Stomach (tissue), 9 donors: Measurements from ENCODE around the gene TAS1R3. TPM values are rescaled to one million over a fixed set of nuclear protein-coding genes. Genes with fewer than 3 reads are reported as not detected.

ENCODE experiments used
- DNase-seq, 2 donors: peaks; one replicate each; pipeline versions ENCODE4 v3.0.0 to v3.0.0-alpha.2; 2013 to 2019
- H3K27ac ChIP-seq, 5 donors: fragments of 200-600 bp in 4 of 5; sonication (generic) in 4 of 5; one replicate each; pipeline ENCODE4 v1.5.1; 2013 to 2019; ENCODE audit warnings: mild to moderate bottlenecking in 1 of 5, moderate library complexity in 1 of 5
- H3K27me3 ChIP-seq, 3 donors: fragments of 200-600 bp; sonication (generic); one replicate each; pipeline ENCODE4 v1.5.1; 2017 to 2019; ENCODE audit warnings: mixed run types in 1 of 3
- H3K36me3 ChIP-seq, 4 donors: fragments of 200-600 bp; sonication (generic); 1 replicate in 3 of 4; 2 replicates in 1 of 4; pipeline ENCODE4 v1.5.1; 2016 to 2019
- H3K4me1 ChIP-seq, 4 donors: fragments of 200-600 bp; sonication (generic); one replicate each; pipeline ENCODE4 v1.5.1; 2016 to 2019
- H3K4me3 ChIP-seq, 4 donors: fragments of 200-600 bp; sonication (generic) in 3 of 4; one replicate each; pipeline ENCODE4 v1.5.1; 2016 to 2019; ENCODE audit warnings: mild to moderate bottlenecking in 1 of 4
- H3K9me3 ChIP-seq, 4 donors: fragments of 200-600 bp; sonication (generic); one replicate each; pipeline ENCODE4 v1.5.1; 2016 to 2019
- CTCF ChIP-seq, 7 experiments: fragments of 450-650 bp in 4 of 7; fragments of 200-600 bp in 3 of 7; sonication (generic) in 3 of 7; IDR thresholded peaks; one replicate each; pipeline ENCODE4 v1.5.1; 2016 to 2019; ENCODE audit warnings: antibody characterized with exemption in 7 of 7, control low read depth in 2 of 7, mild to moderate bottlenecking in 1 of 7
- EP300 ChIP-seq: sonication (generic); formaldehyde crosslinking; IDR thresholded peaks from one replicate; pipeline ENCODE4 v1.6.1; 2017; ENCODE audit warnings: antibody characterized with exemption
- POLR2A ChIP-seq, 4 donors: fragments of 450-650 bp; IDR thresholded peaks; one replicate each; pipeline ENCODE4 v1.6.1; 2016; ENCODE audit warnings: antibody characterized with exemption in 4 of 4, control low read depth in 2 of 4, mild to moderate bottlenecking in 1 of 4, moderate library complexity in 1 of 4
- POLR2AphosphoS5 ChIP-seq, 3 donors: sonication (generic); formaldehyde crosslinking; IDR thresholded peaks; one replicate each; pipeline ENCODE4 v1.6.1; 2016; ENCODE audit warnings: antibody characterized with exemption in 3 of 3
- WGBS, 5 donors: extraction: QIAGEN DNeasy Blood & Tissue Kit in 3 of 5; methylation state at CpG; one replicate each; pipeline versions ENCODE4 v1.1.5 to v1.1.7; 2013 to 2018; 5-methylcytosine and 5-hydroxymethylcytosine counted together
- intact Hi-C: fragments of 100-400 bp; cut with DNase I; formaldehyde crosslinking; loops from one replicate; pipeline ENCODE4 v1.15.1; 2023; ENCODE audit warnings: low total_unique reads
- polyA plus RNA-seq, 3 donors: library from polyadenylated mRNA; stranded (reverse); fragments of 200-250 nt; gene quantifications; one replicate each; pipeline ENCODE4 v1.2.3, GENCODE V29; 2013
- total RNA-seq, 5 donors: library from RNA; depleted of rRNA; stranded (reverse); fragments of >200 nt; gene quantifications; one replicate each; pipeline versions ENCODE4 v1.1.0 to v1.2.3, GENCODE V29; 2014 to 2016
- donor health status: healthy with polysubstance abuse.
- donor health status: Bipolar disorder and iron deficiency.
- donor health status: healthy.

The TAS1R3 gene
- total and polyA plus RNA-seq, 8 donors: 0.10 to 11.7 (median 0.37) TPM; not detected in 3

DNA sequence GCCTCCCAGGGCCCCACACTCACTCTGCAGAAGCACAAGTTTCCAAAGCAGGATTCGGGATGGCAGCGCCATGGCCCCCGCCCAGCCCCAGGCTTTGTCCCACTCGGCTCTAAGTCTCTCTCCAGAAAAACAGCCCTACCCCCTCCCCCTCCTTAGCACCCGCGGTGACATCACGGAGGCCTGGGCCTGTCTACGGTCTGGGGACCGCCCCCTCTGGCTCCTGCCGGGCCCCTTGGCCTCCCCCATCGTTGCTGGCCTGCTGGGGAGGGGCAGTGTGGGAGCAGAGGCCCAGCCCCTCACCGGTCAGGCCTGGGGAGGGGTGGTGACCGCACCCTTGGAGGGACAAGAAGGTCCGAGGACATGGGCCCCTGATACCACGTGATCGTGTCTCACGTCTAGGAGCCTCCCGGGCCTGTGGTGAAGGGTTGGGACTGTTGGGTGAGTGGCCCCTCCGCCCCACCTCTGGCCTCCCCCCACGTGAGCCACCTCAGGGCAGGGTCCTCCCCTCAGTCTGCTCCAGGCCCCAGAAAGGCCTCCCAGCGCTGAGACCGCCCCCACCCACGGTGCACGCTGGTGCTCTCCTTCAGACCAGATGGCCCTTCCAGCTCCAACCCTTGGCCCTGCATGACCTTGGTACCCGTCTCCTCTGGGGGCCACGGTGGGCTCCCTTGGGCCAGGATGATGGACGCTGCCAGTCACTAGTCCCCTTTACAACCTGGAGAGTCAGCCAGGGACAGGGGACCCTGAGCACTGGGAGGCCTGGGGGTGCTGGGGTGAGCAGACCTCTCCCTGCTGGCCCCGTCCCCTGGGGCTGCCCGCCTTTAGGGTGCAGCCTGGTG, 27.6 kb downstream of the TAS1R3 start, which contains the start of gene MXRA8:
TSS of gene MXRA8 (minus strand) at position 123 of the 839 bp plus-strand sequence. CDS start at position 72, 51 bp downstream.
- H3K36me3 ChIP-seq: peaks cover 0 to 13% (median 4%) of the 10 kb centered on the region in 4 donors
- H3K27me3 ChIP-seq: peaks cover 0 to 70% (median 39%) of the 10 kb centered on the region in 3 donors
- no peaks in the 10 kb centered on the region for H3K9me3 ChIP-seq
- H3K27ac ChIP-seq: peak within 1 kb of the TSS; percentile 77 to 89 (median 85)
- 15 to 27% (median 22%) methylated on average over 14 to 29 of the region's 29 CpGs for WGBS, 5 donors
- intact Hi-C loops: no loop called here
- peak in 1 of 2 donors; percentile 93 for DNase-seq
- H3K4me3 ChIP-seq: peak within 1 kb of the TSS; percentile 46 to 52 (median 50)
- TF ChIP-seq EP300 (no peak), POLR2AphosphoS5 (IDR thresholded peaks at IDR 0.05) (peak in 1 of 3 donors; percentile 23)
- peaks cover 54 to 84% (median 72%) of the 10 kb centered on the region in 4 donors for H3K4me1 ChIP-seq

GRCh38 chr1:1359308-1359663, 28.2 kb downstream of the TAS1R3 start:
- peaks cover 47 to 77% (median 66%) of the 10 kb centered on the region in 4 donors for H3K4me1 ChIP-seq
- peak overlapping the region; percentile 30 to 89 (median 85) for H3K27ac ChIP-seq
- intact Hi-C loops: no loop called here
- H3K36me3 ChIP-seq: peaks cover 0 to 7% (median 2%) of the 10 kb centered on the region in 4 donors
- H3K4me3 ChIP-seq: no peak overlapping the region
- no peak for TF ChIP-seq POLR2AphosphoS5 (IDR thresholded peaks at IDR 0.05)
- TF ChIP-seq POLR2A (IDR thresholded peaks at IDR 0.05): no peak
- TF ChIP-seq EP300: no peak
- TF ChIP-seq CTCF (IDR thresholded peaks at IDR 0.05): no peak
- H3K9me3 ChIP-seq: no peaks in the 10 kb centered on the region
- 49 to 64% (median 56%) methylated on average over 6 of the region's 6 CpGs for WGBS, 5 donors
- DNase-seq: peak in 1 of 2 donors; percentile 55
- peaks cover 0 to 63% (median 33%) of the 10 kb centered on the region in 3 donors for H3K27me3 ChIP-seq

- Histone ChIP-seq H3K36me3 (peaks cover 0 to 1% (median 0%) of the 10 kb centered on the region in 4 donors), H3K4me3 (no peak overlapping the region), H3K27ac (peak overlapping the region; percentile 30 to 89 (median 85)), H3K4me1 (peaks cover 42 to 71% (median 60%) of the 10 kb centered on the region in 4 donors), H3K27me3 (peaks cover 0 to 57% (median 27%) of the 10 kb centered on the region in 3 donors), H3K9me3 (no peaks in the 10 kb centered on the region)
- intact Hi-C loops: no loop called here
- no peak for TF ChIP-seq POLR2A (IDR thresholded peaks at IDR 0.05)
- TF ChIP-seq EP300: no peak
- TF ChIP-seq CTCF (IDR thresholded peaks at IDR 0.05): no peak
- no peak for TF ChIP-seq POLR2AphosphoS5 (IDR thresholded peaks at IDR 0.05)
- peak in 1 of 2 donors; percentile 73 for DNase-seq
- 44 to 64% (median 59%) methylated on average over 17 to 28 of the region's 28 CpGs for WGBS, 5 donors
Measured at GRCh38 chr1:1359664-1360468, 28.8 kb downstream of the TAS1R3 start.

- peak in 1 of 2 donors; percentile 68 for DNase-seq
- TF ChIP-seq EP300 (no peak), POLR2A (IDR thresholded peaks at IDR 0.05) (no peak), POLR2AphosphoS5 (IDR thresholded peaks at IDR 0.05) (peak in 1 of 3 donors; percentile 57), CTCF (IDR thresholded peaks at IDR 0.05) (no peak)
- intact Hi-C loops: no loop called here
- WGBS, 5 donors: 64 to 69% (median 65%) methylated on average over 19 to 20 of the region's 20 CpGs
- Histone ChIP-seq H3K27ac (peak overlapping the region; percentile 30 to 89 (median 85)), H3K36me3 (no peaks in the 10 kb centered on the region), H3K4me1 (peaks cover 34 to 64% (median 52%) of the 10 kb centered on the region in 4 donors), H3K9me3 (no peaks in the 10 kb centered on the region), H3K27me3 (peaks cover 0 to 50% (median 19%) of the 10 kb centered on the region in 3 donors), H3K4me3 (no peak overlapping the region)
Measured at GRCh38 chr1:1360506-1361169, 29.6 kb downstream of the TAS1R3 start.
